ENCODE results near the gene SHROOM1.

SHROOM1 gene

DNA sequence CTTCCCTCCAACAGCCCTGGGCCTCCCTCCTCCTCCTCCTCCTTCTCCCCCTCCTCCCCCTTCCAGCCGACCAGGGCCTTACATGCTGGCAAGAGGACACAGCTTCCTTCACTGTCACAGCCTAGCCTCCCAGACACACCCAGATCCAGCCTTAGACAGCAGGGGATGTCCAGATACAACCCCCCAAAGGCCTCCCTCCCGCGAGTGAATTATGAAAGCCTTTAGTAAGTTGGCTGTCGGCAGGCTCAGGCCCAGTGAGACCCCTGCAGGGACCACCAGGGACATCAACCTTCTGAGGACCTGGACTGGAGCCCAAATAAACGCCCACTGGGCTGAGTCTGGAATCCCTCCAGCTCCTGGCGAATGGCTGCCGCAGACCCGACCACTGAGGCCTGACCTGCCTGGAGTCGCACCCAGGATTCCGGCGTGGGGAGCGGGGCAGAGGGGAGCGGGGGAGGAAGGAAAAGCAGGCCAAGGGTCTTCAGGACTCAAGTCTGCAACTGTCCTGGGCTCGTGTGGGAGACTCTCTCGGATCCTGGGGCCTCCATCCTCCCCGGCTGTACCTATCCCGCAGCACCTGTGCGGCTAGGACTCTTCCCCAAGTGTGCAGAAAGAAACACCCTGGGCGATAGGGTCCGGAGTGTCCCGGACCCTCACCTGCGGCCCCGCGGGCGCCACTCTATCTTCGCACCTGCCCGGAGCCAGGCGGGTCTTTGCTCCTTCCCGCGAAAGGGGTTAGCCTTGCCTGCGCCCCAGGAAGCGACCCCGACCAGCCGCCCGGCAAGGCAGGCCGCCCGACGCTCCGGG lies 54.1 kb downstream of the SHROOM1 start:
- Histone ChIP-seq H3K9ac (ENCODE audit: low read depth, low read length) (no peak overlapping the region), H3K36me3 (ENCODE audit: control insufficient read depth, insufficient read depth, low read length) (no peaks in the 10 kb centered on the region), H3K4me1 (ENCODE audit: control insufficient read depth, insufficient read depth, low read length) (peaks cover 14% of the 10 kb centered on the region; the same call in 1 of the 2 replicates), H3K27ac (ENCODE audit: low read depth, low read length) (no peak overlapping the region), H3K9me3 (ENCODE audit: control insufficient read depth, insufficient read depth, low read length) (no peaks in the 10 kb centered on the region), H3K27me3 (ENCODE audit: control insufficient read depth, insufficient read depth, low read length) (peaks cover 54% of the 10 kb centered on the region), H3K4me3 (ENCODE audit: low read depth, low read length) (peak overlapping the region; percentile 77)

GRCh38 chr5:132775476-132775961 lies 54.9 kb downstream of the SHROOM1 start:
- Histone ChIP-seq H3K9ac (ENCODE audit: low read depth, low read length) (no peak overlapping the region), H3K36me3 (ENCODE audit: control insufficient read depth, insufficient read depth, low read length) (no peaks in the 10 kb centered on the region), H3K4me3 (ENCODE audit: low read depth, low read length) (peak overlapping the region; percentile 77), H3K27me3 (ENCODE audit: control insufficient read depth, insufficient read depth, low read length) (peaks cover 49% of the 10 kb centered on the region), H3K27ac (ENCODE audit: low read depth, low read length) (no peak overlapping the region), H3K4me1 (ENCODE audit: control insufficient read depth, insufficient read depth, low read length) (peaks cover 22% of the 10 kb centered on the region; the same call in 1 of the 2 replicates), H3K9me3 (ENCODE audit: control insufficient read depth, insufficient read depth, low read length) (no peaks in the 10 kb centered on the region)

- Histone ChIP-seq H3K4me1 (ENCODE audit: control insufficient read depth, insufficient read depth, low read length) (peaks cover 22% of the 10 kb centered on the region; the same call in 1 of the 2 replicates), H3K4me3 (ENCODE audit: low read depth, low read length) (no peak overlapping the region)
Observed at GRCh38 chr5:132774896-132775295, 55.6 kb downstream of the SHROOM1 start.

DNA sequence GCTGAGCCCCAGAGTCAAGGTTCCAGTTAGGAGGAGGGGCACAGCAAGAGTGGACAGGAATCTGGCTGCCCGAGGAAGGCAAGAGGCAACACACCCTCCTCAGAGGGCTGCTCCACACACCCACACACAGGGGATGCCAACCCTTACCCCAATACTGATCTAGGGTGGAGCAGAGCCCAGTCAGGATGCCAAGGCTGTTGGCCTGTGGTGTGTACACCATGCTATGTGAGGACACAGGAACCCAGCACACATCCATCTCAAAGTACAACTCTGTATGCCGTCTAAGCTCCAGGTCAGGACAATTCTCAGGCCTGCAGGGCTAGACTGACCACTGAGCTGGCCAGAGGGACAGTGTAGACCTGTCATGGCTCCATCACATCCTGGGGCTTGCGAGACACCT lies 56.0 kb downstream of the SHROOM1 start:
- no peak overlapping the region for H3K4me3 ChIP-seq (ENCODE audit: low read depth, low read length)
- H3K9ac ChIP-seq (ENCODE audit: low read depth, low read length), result no peak overlapping the region
- no peaks in the 10 kb centered on the region for H3K36me3 ChIP-seq (ENCODE audit: control insufficient read depth, insufficient read depth, low read length)
- H3K9me3 ChIP-seq (ENCODE audit: control insufficient read depth, insufficient read depth, low read length), result no peaks in the 10 kb centered on the region
- H3K27ac ChIP-seq (ENCODE audit: low read depth, low read length), result no peak overlapping the region
- H3K4me1 ChIP-seq (ENCODE audit: control insufficient read depth, insufficient read depth, low read length), result peaks cover 22% of the 10 kb centered on the region; the same call in 1 of the 2 replicates
- H3K27me3 ChIP-seq (ENCODE audit: control insufficient read depth, insufficient read depth, low read length), result peaks cover 42% of the 10 kb centered on the region

More at GRCh38 chr5:132774896-132775295, 55.6 kb downstream of the SHROOM1 start:
- H3K36me3 ChIP-seq (ENCODE audit: control insufficient read depth, insufficient read depth, low read length), result no peaks in the 10 kb centered on the region
- peaks cover 47% of the 10 kb centered on the region for H3K27me3 ChIP-seq (ENCODE audit: control insufficient read depth, insufficient read depth, low read length)
- H3K27ac ChIP-seq (ENCODE audit: low read depth, low read length), result no peak overlapping the region
- H3K9ac ChIP-seq (ENCODE audit: low read depth, low read length), result no peak overlapping the region
- H3K9me3 ChIP-seq (ENCODE audit: control insufficient read depth, insufficient read depth, low read length), result no peaks in the 10 kb centered on the region

DNA sequence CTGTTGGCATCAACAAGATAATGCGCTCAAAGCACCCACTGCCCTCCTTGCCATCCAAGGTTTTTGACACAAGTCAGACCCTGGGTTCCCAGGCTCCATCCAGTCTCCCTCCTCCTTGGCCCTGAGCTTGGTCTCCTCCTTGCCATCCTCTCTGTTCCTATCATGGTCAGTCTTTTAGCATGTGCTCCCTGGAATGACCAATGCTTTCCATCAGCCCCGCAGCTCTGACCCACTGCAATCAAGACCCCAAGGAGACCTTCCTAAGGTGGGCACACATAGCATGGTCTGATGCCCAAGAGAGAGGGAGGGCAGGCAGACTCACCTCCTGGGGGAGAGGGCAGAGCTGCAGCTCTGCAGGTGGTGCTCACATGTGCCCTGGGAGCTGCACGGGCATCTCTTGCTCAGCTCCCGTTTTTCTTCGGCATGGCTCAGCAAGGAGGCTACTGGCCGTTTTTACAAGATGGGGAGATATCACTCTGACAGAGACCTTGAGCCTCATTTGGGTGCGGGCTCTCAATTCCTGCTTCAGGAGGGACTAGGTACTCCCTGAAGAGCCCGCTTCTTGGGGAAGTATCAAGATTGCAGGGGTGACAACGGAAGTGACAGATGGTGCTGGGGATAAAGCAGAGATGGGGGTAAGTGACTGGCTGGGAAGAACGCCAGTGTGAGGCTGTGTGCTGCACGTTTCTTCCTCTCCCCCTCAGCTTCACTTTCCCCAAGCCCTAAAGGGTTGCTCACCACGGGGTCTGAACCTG lies 56.7 kb downstream of the SHROOM1 start:
- Histone ChIP-seq H3K27me3 (ENCODE audit: control insufficient read depth, insufficient read depth, low read length) (peaks cover 35% of the 10 kb centered on the region), H3K9me3 (ENCODE audit: control insufficient read depth, insufficient read depth, low read length) (no peaks in the 10 kb centered on the region), H3K4me1 (ENCODE audit: control insufficient read depth, insufficient read depth, low read length) (peaks cover 22% of the 10 kb centered on the region; the same call in 1 of the 2 replicates), H3K4me3 (ENCODE audit: low read depth, low read length) (no peak overlapping the region), H3K27ac (ENCODE audit: low read depth, low read length) (no peak overlapping the region), H3K36me3 (ENCODE audit: control insufficient read depth, insufficient read depth, low read length) (no peaks in the 10 kb centered on the region), H3K9ac (ENCODE audit: low read depth, low read length) (no peak overlapping the region)

GRCh38 chr5:132773114-132773513 lies 57.3 kb downstream of the SHROOM1 start:
- Histone ChIP-seq H3K27me3 (ENCODE audit: control insufficient read depth, insufficient read depth, low read length) (peaks cover 29% of the 10 kb centered on the region), H3K27ac (ENCODE audit: low read depth, low read length) (no peak overlapping the region), H3K36me3 (ENCODE audit: control insufficient read depth, insufficient read depth, low read length) (no peaks in the 10 kb centered on the region), H3K9ac (ENCODE audit: low read depth, low read length) (no peak overlapping the region), H3K4me1 (ENCODE audit: control insufficient read depth, insufficient read depth, low read length) (peaks cover 19% of the 10 kb centered on the region; the same call in 1 of the 2 replicates), H3K4me3 (ENCODE audit: low read depth, low read length) (no peak overlapping the region), H3K9me3 (ENCODE audit: control insufficient read depth, insufficient read depth, low read length) (no peaks in the 10 kb centered on the region)

- Histone ChIP-seq H3K9me3 (ENCODE audit: control insufficient read depth, insufficient read depth, low read length) (no peaks in the 10 kb centered on the region), H3K4me1 (ENCODE audit: control insufficient read depth, insufficient read depth, low read length) (peaks cover 15% of the 10 kb centered on the region; the same call in 1 of the 2 replicates), H3K9ac (ENCODE audit: low read depth, low read length) (no peak overlapping the region), H3K36me3 (ENCODE audit: control insufficient read depth, insufficient read depth, low read length) (no peaks in the 10 kb centered on the region), H3K27ac (ENCODE audit: low read depth, low read length) (no peak overlapping the region), H3K4me3 (ENCODE audit: low read depth, low read length) (no peak overlapping the region), H3K27me3 (ENCODE audit: control insufficient read depth, insufficient read depth, low read length) (peaks cover 22% of the 10 kb centered on the region)
Observed at GRCh38 chr5:132772291-132773070, 58.0 kb downstream of the SHROOM1 start.
